Measurements from ENCODE around the gene ACACA.

DNA sequence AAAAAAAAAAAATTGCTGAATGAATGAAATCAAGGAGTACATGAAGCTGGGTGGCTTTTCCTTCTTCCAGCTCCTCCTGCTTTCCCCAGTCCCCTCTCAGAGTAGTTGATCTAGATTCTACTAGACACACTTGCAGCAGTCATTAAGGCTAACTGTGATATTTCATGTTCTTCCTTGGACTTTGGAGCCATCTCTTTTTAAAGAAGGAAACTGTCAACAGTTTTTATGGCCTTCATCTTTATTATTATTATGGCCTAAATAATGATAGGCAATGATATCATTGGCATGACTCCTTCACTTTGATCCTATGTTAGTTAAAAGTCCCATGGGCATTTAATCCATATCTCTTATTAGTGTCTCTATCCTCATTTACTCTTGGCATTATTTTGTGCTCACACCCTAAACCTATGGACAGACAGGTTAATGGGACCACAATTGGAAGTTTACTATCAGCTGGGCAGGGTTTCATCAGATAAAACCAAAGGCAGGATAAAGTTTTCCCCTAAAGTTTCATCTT is 21.1 kb downstream of the ACACA start:
- TF ChIP-seq, protein P1, sequence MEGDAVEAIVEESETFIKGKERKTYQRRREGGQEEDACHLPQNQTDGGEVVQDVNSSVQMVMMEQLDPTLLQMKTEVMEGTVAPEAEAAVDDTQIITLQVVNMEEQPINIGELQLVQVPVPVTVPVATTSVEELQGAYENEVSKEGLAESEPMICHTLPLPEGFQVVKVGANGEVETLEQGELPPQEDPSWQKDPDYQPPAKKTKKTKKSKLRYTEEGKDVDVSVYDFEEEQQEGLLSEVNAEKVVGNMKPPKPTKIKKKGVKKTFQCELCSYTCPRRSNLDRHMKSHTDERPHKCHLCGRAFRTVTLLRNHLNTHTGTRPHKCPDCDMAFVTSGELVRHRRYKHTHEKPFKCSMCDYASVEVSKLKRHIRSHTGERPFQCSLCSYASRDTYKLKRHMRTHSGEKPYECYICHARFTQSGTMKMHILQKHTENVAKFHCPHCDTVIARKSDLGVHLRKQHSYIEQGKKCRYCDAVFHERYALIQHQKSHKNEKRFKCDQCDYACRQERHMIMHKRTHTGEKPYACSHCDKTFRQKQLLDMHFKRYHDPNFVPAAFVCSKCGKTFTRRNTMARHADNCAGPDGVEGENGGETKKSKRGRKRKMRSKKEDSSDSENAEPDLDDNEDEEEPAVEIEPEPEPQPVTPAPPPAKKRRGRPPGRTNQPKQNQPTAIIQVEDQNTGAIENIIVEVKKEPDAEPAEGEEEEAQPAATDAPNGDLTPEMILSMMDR (conservative IDR thresholded peaks at IDR 0.05; ENCODE audit: low read length): no peak
- TF ChIP-seq EZH2phosphoT487 (IDR thresholded peaks at IDR 0.05; ENCODE audit: borderline replicate concordance): no peak

Measured in Loucy (cell line).